Activated naive CD4-positive, alpha-beta T cell treated with anti-CD3 and anti-CD28 coated beads, Interleukin-2, amount 50 U/mL, for 24 hours (primary cell): ENCODE data around the gene ABLIM2.

Experiments used
- H3K27ac Mint-ChIP-seq: one replicate; pipeline ENCODE4 v1.8.0; 2021; ENCODE audit warnings: mild to moderate bottlenecking, mixed read lengths
- H3K27me3 Mint-ChIP-seq: one replicate; pipeline ENCODE4 v1.8.0; 2021; ENCODE audit warnings: mixed read lengths
- H3K36me3 Mint-ChIP-seq: one replicate; pipeline ENCODE4 v1.8.0; 2021; ENCODE audit warnings: mixed read lengths
- H3K4me1 Mint-ChIP-seq: one replicate; pipeline ENCODE4 v1.8.0; 2021; ENCODE audit warnings: mixed read lengths
- H3K4me3 Mint-ChIP-seq: one replicate; pipeline ENCODE4 v1.8.0; 2021; ENCODE audit warnings: mild to moderate bottlenecking, mixed read lengths
- H3K9me3 Mint-ChIP-seq: one replicate; pipeline ENCODE4 v1.8.0; 2021; ENCODE audit warnings: mixed read lengths

ABLIM2 gene

GRCh38 chr4:8115203-8115520 is 43.5 kb downstream of the ABLIM2 start:
- no peaks in the 10 kb centered on the region for H3K36me3 Mint-ChIP-seq
- H3K27me3 Mint-ChIP-seq = no peaks in the 10 kb centered on the region
- H3K9me3 Mint-ChIP-seq = no peaks in the 10 kb centered on the region
- H3K4me1 Mint-ChIP-seq = peaks cover 3% of the 10 kb centered on the region
- H3K27ac Mint-ChIP-seq = no peak overlapping the region
- no peak overlapping the region for H3K4me3 Mint-ChIP-seq

GRCh38 chr4:8114456-8115202 is 44.0 kb downstream of the ABLIM2 start:
- no peak overlapping the region for H3K4me3 Mint-ChIP-seq
- H3K9me3 Mint-ChIP-seq = no peaks in the 10 kb centered on the region
- H3K4me1 Mint-ChIP-seq = peaks cover 3% of the 10 kb centered on the region
- no peak overlapping the region for H3K27ac Mint-ChIP-seq
- no peaks in the 10 kb centered on the region for H3K27me3 Mint-ChIP-seq
- H3K36me3 Mint-ChIP-seq = no peaks in the 10 kb centered on the region

DNA sequence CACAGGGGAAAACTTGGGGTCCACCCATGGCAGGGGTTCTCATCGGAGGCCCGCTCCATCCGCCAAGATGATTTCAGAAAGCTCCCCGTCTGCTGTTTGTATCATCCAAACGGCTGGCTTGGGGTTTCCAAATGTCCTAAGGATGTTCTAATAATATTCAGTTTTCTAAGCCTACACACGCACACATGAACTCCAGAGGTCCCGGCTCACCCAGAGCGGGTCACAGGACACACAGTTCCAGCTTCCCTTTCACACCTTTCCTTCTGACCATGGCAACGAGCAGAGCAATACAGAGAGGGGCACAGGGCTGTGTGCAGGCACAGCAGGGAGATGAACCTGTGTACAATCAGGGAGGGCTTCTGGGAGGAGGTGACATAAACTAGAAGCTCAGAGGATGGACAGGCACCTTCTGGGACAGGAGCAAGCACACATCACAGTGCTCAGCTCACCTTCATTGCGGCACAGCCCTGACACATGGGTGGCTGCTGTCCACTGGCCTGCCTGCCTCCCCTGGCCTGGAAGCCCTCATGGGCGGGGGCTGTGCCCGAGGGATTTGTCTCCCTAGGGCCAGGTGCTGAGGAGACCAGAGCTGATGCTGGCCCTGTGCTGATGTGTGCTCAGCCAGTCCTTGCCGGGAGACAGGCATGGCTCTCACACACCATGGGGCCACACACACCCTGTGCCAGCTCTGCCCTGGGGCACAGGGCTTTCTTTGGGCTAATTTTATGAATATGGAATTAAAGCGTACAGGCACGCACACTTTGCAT is 44.8 kb downstream of the ABLIM2 start:
- no peak overlapping the region for H3K4me3 Mint-ChIP-seq
- no peak overlapping the region for H3K27ac Mint-ChIP-seq
- H3K9me3 Mint-ChIP-seq = no peaks in the 10 kb centered on the region
- H3K4me1 Mint-ChIP-seq = peaks cover 3% of the 10 kb centered on the region
- H3K36me3 Mint-ChIP-seq = no peaks in the 10 kb centered on the region
- no peaks in the 10 kb centered on the region for H3K27me3 Mint-ChIP-seq

- Mint-ChIP-seq H3K36me3 (no peaks in the 10 kb centered on the region), H3K27ac (no peak overlapping the region)
Observed at GRCh38 chr4:8112672-8113071, 45.9 kb downstream of the ABLIM2 start.

GRCh38 chr4:8112036-8112576 is 46.5 kb downstream of the ABLIM2 start:
- H3K27ac Mint-ChIP-seq = no peak overlapping the region
- H3K4me1 Mint-ChIP-seq = peaks cover 3% of the 10 kb centered on the region
- no peak overlapping the region for H3K4me3 Mint-ChIP-seq
- no peaks in the 10 kb centered on the region for H3K27me3 Mint-ChIP-seq
- H3K9me3 Mint-ChIP-seq = no peaks in the 10 kb centered on the region
- H3K36me3 Mint-ChIP-seq = no peaks in the 10 kb centered on the region

More at GRCh38 chr4:8112672-8113071, 45.9 kb downstream of the ABLIM2 start:
- Mint-ChIP-seq H3K4me3 (no peak overlapping the region), H3K27me3 (no peaks in the 10 kb centered on the region), H3K4me1 (peaks cover 3% of the 10 kb centered on the region), H3K9me3 (no peaks in the 10 kb centered on the region)

GRCh38 chr4:8110071-8110986 is 48.3 kb downstream of the ABLIM2 start:
- Mint-ChIP-seq H3K27ac (no peak overlapping the region), H3K4me1 (no peaks in the 10 kb centered on the region), H3K36me3 (no peaks in the 10 kb centered on the region), H3K4me3 (no peak overlapping the region), H3K9me3 (no peaks in the 10 kb centered on the region), H3K27me3 (no peaks in the 10 kb centered on the region)

DNA sequence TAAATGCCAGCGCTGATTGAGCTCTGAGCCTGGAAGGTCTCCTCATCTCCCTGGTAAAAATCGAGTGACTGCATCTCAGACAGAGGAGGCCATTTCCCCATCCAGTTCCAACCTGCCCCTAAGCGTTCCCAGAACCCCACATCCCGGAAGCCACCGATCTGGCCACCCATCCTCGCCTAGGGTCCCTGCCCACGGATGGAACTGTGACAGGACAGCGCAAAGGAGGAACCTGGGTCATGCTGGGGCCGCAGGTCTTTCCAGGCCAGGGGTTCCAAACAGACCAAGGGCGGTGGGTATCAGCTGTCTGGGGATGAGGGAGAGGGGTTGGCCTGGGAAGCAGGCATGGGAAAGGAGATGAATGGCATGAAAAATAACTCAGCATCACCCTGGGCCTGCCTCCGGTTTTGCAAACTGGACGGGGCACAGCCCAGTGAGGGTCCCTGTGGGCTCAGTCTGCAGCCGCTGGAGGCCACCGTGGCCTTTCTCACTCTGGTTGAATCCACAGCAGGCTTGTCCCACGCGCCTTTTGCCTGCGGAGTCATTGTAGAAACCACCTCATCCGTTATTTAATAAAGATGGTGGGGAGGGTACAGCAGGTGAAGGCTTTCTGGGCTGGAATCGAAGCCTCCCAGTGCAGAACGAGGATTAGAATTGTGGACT is 49.1 kb downstream of the ABLIM2 start:
- no peaks in the 10 kb centered on the region for H3K27me3 Mint-ChIP-seq
- H3K27ac Mint-ChIP-seq = no peak overlapping the region
- no peaks in the 10 kb centered on the region for H3K36me3 Mint-ChIP-seq
- H3K4me1 Mint-ChIP-seq = no peaks in the 10 kb centered on the region
- H3K4me3 Mint-ChIP-seq = no peak overlapping the region
- H3K9me3 Mint-ChIP-seq = no peaks in the 10 kb centered on the region

- Mint-ChIP-seq H3K36me3 (no peaks in the 10 kb centered on the region), H3K27ac (no peak overlapping the region), H3K4me1 (no peaks in the 10 kb centered on the region), H3K4me3 (no peak overlapping the region), H3K9me3 (no peaks in the 10 kb centered on the region), H3K27me3 (no peaks in the 10 kb centered on the region)
Observed at GRCh38 chr4:8108991-8109390, 49.6 kb downstream of the ABLIM2 start.

DNA sequence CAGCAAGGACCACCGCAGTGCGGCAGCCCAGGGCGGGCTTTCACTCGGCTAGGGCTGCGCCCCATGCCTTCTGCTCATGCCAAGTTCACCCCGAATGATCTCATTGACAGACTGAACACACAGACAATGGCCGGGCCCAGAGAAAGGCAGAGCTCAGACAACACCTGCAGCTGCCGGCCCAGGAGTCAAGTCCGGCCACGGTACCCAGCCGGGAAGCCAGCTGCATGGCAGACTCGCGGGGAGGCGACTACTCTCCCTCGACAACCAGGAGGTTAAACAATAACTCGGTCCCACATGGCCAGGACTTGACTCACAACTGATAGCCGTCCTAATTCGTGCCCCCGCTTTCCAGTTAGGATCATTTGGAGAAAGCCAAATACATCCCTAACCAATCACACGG is 50.4 kb downstream of the ABLIM2 start:
- Mint-ChIP-seq H3K9me3 (no peaks in the 10 kb centered on the region), H3K36me3 (no peaks in the 10 kb centered on the region), H3K4me3 (no peak overlapping the region), H3K27ac (no peak overlapping the region), H3K4me1 (no peaks in the 10 kb centered on the region), H3K27me3 (no peaks in the 10 kb centered on the region)

DNA sequence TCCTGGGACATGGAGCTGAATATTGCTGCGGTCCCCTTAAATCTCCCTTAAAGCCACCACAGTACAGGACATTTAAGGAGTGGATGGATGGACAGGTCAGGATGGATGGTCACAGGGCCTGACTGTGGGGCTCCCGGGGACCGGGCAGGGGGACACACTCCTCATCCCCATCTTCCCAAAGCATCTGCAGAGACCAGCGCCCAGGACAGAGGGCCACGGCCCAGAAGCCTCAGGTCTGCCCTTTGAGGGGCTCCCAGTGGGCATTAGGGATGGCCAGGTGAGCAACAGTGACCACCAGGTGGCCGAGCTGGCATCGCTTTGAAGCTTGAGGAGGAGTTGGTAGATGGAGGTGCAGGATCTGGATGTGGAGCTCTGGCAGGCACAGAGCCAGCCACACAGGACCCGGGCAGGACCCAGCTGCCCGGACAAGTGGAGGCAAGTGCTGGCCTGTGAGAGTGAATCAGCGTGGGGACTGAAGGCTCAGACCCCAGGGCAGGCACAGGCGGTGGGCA is 51.4 kb downstream of the ABLIM2 start:
- Mint-ChIP-seq H3K27me3 (no peaks in the 10 kb centered on the region), H3K4me3 (no peak overlapping the region), H3K4me1 (no peaks in the 10 kb centered on the region), H3K36me3 (no peaks in the 10 kb centered on the region), H3K9me3 (no peaks in the 10 kb centered on the region), H3K27ac (no peak overlapping the region)

DNA sequence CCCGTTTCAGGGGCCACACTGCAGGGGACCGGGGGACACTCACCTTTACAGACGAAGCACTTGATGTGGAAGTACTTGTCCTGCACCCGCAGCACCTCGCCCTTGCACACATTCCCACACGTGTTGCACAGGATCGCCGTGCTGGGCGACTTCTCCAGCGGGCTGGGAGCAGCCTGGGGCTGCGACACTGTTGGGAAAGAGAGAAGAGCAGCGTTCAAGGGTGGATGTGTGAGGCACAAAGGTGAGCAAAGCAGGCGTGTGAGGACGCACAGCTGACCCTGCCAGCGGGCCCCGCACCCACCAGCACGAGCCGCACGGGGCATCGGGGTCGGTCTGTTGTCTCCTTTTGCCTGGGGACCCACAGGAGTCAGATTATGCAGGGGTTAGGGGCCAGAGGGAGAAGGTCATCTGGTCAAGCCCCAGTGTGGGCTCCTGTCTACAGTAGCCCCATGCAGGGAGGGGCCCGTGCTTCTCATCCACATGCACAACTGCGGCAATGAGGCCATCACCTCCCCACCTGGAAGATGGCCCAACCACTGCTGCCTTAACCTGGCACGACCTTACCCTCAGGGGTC is 52.1 kb downstream of the ABLIM2 start:
- Mint-ChIP-seq H3K27ac (no peak overlapping the region), H3K27me3 (no peaks in the 10 kb centered on the region), H3K36me3 (no peaks in the 10 kb centered on the region), H3K4me1 (no peaks in the 10 kb centered on the region), H3K9me3 (no peaks in the 10 kb centered on the region), H3K4me3 (no peak overlapping the region)

- Mint-ChIP-seq H3K36me3 (no peaks in the 10 kb centered on the region), H3K27me3 (no peaks in the 10 kb centered on the region), H3K9me3 (no peaks in the 10 kb centered on the region), H3K4me1 (no peaks in the 10 kb centered on the region), H3K4me3 (no peak overlapping the region), H3K27ac (no peak overlapping the region)
Observed at GRCh38 chr4:8105306-8106100, 53.1 kb downstream of the ABLIM2 start.

DNA sequence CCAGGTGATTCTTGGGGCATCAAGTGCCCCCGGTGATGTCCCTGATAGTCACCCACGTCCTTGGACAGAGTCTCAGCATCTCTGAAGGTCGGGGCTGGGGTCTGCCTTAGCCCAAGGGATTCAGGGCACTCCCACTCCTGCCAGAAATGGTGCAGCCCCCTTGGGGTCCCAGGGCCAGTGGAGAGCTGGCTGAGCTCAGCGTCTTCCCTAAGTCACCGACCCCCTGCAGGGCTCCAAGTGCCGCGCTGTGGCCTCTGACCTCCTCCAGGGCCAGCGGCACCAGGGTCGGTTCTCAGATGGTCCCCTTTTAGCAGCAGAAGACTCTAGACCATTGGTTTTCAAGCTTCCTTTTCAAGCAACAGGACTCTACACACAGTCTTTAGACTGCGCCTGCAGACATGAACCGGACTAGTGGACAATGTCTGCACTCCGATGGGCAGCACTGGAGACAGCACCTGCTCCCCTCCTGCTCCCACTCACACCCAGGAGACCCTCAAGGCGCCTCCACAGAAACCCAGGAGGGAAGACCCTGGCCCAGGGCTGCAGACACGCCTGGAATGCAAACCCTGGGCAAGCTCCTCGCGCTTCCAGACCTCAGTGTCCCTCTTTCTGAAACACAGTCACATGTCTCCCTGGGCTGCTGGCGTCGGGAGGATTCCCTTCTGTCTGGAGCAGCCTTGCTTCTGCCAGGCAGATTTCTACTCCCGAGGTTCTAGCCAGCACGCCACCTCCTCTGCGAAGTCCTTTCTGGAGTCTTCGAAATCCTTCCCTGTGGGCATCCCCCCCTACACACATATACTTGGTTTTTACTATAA is 53.9 kb downstream of the ABLIM2 start:
- Mint-ChIP-seq H3K27ac (no peak overlapping the region), H3K27me3 (no peaks in the 10 kb centered on the region), H3K9me3 (no peaks in the 10 kb centered on the region), H3K36me3 (no peaks in the 10 kb centered on the region), H3K4me3 (no peak overlapping the region), H3K4me1 (no peaks in the 10 kb centered on the region)
